Endothelial cell of umbilical vein (primary cell): ENCODE data around the gene SOAT1. TPM values are rescaled to one million over a fixed set of nuclear protein-coding genes. Genes with fewer than 3 reads are reported as not detected.

Experiments
- BruUV-seq: library from RNA; stranded (reverse); fragments of 400-500 nt; replicated peaks from 2 replicates; lab custom pipeline; 2021; lab: Mats Ljungman, UMichigan
- CTCF ChIA-PET: fragments of 300-600, 350-600 bp; sonication (Branson Sonifier 250); formaldehyde crosslinking; loops from one replicate; lab custom pipeline; 2021; ENCODE audit warnings: antibody characterized with exemption, inconsistent platforms; lab: Charles Lee
- POLR2A ChIA-PET: fragments of 300-600, 350-600 bp; sonication (Branson Sonifier 250); formaldehyde crosslinking; loops from one replicate; lab custom pipeline; 2021; ENCODE audit warnings: antibody characterized with exemption, inconsistent platforms; lab: Charles Lee
- DNase-seq: peaks from one replicate; pipeline ENCODE4 v3.0.0-alpha.2; 2011; ENCODE audit warnings: low read depth, low spot score
- FAIRE-seq: peaks from 2 replicates; lab custom pipeline; 2011; peaks lifted over from hg19 to GRCh38; lab: Jason Lieb, UNC
- H2AFZ ChIP-seq: 2 replicates; pipeline ENCODE4 v1.6.0; 2012; ENCODE audit warnings: low read depth, low read length, control low read depth, inconsistent platforms
- H3K27ac ChIP-seq: 2 replicates; pipeline ENCODE4 v1.5.1; 2011; ENCODE audit warnings: low read depth, mild to moderate bottlenecking, control low read depth, low read length, moderate library complexity; ENCODE audit not compliant: insufficient read depth
- H3K27me3 ChIP-seq, 2 experiments: 2 replicates each; pipeline versions ENCODE4 v1.6.0 to v1.6.1; 2011; ENCODE audit warnings: low read length in 2 of 2, mixed read lengths in 1 of 2; ENCODE audit not compliant: control insufficient read depth in 2 of 2, insufficient read depth in 2 of 2
- H3K36me3 ChIP-seq, 2 experiments: 2 replicates in 1 of 2; 3 replicates in 1 of 2; pipeline ENCODE4 v1.5.1; 2011; ENCODE audit warnings: low read length in 2 of 2, mild to moderate bottlenecking in 1 of 2, moderate library complexity in 1 of 2; ENCODE audit not compliant: control insufficient read depth in 2 of 2, insufficient read depth in 2 of 2; ENCODE audit errors: extremely low read depth in 1 of 2
- H3K4me1 ChIP-seq: 3 replicates; pipeline ENCODE4 v1.5.1; 2011; ENCODE audit warnings: mild to moderate bottlenecking, low read length; ENCODE audit not compliant: control insufficient read depth, insufficient read depth; ENCODE audit errors: extremely low read depth
- H3K4me2 ChIP-seq: 2 replicates; pipeline ENCODE4 v1.6.1; 2011; ENCODE audit warnings: low read length, control low read depth, mixed read lengths; ENCODE audit not compliant: insufficient read depth
- H3K4me3 ChIP-seq, 3 experiments: fragments of 200-600 bp in 1 of 3; sonication (generic), shearing (Covaris generic) in 1 of 3; replicated peaks in 1 of 3; 2 replicates each; pipeline ENCODE4 v1.5.1; 2011 to 2016; ENCODE audit warnings: control low read depth in 3 of 3, low read length in 3 of 3, mild to moderate bottlenecking in 2 of 3, inconsistent platforms in 1 of 3, low read depth in 1 of 3, moderate library complexity in 1 of 3; ENCODE audit not compliant: insufficient read depth in 1 of 3
- H3K79me2 ChIP-seq: 2 replicates; pipeline ENCODE4 v1.6.0; 2012; ENCODE audit warnings: low read length, inconsistent platforms; ENCODE audit not compliant: control insufficient read depth, insufficient read depth
- H3K9ac ChIP-seq: replicated peaks from 2 replicates; pipeline ENCODE3; 2011; ENCODE audit warnings: low read length, control low read depth; ENCODE audit not compliant: insufficient read depth; ENCODE audit errors: extremely low read depth
- H3K9me1 ChIP-seq: replicated peaks from 3 replicates; pipeline ENCODE4 v1.6.0; 2011; ENCODE audit warnings: mild to moderate bottlenecking, low read length; ENCODE audit not compliant: control insufficient read depth, insufficient read depth; ENCODE audit errors: extremely low read depth
- H3K9me3 ChIP-seq: replicated peaks from 2 replicates; pipeline ENCODE4 v1.5.1; 2012; ENCODE audit warnings: low read length, inconsistent platforms; ENCODE audit not compliant: control insufficient read depth, insufficient read depth
- H4K20me1 ChIP-seq: replicated peaks from 2 replicates; pipeline ENCODE3; 2011; ENCODE audit warnings: mild to moderate bottlenecking, low read length; ENCODE audit not compliant: control insufficient read depth, insufficient read depth; ENCODE audit errors: extremely low read depth
- CTCF ChIP-seq, 2 donors: IDR thresholded peaks; 1 replicate in 1 of 2; 2 replicates in 1 of 2; pipeline ENCODE4 v1.5.1; 2011; ENCODE audit warnings: low read length in 2 of 2, mild to moderate bottlenecking in 2 of 2, moderate library complexity in 2 of 2, control low read depth in 1 of 2, inconsistent platforms in 1 of 2, low read depth in 1 of 2; ENCODE audit not compliant: insufficient read depth in 1 of 2; ENCODE audit errors: extremely low read depth in 1 of 2
- EZH2 ChIP-seq: IDR thresholded peaks from 2 replicates; pipeline ENCODE4 v1.6.1; 2012; ENCODE audit warnings: borderline replicate concordance, low read depth, mild to moderate bottlenecking, moderate library complexity, low read length, inconsistent platforms; ENCODE audit not compliant: severe bottlenecking
- FOS ChIP-seq: IDR thresholded peaks from 2 replicates; pipeline ENCODE4 v1.6.1; 2011; ENCODE audit warnings: mild to moderate bottlenecking, low read length, moderate library complexity, borderline replicate concordance; ENCODE audit not compliant: insufficient read depth
- GATA2 ChIP-seq: IDR thresholded peaks from 2 replicates; pipeline ENCODE4 v1.7.0; 2011; ENCODE audit warnings: low read depth, mild to moderate bottlenecking, moderate library complexity, mixed read lengths, low read length; ENCODE audit not compliant: insufficient read length, insufficient read depth
- JUN ChIP-seq: IDR thresholded peaks from 2 replicates; pipeline ENCODE4 v1.6.1; 2011; ENCODE audit warnings: borderline replicate concordance, low read depth; ENCODE audit not compliant: insufficient read length, insufficient read depth
- MAX ChIP-seq: IDR thresholded peaks from 2 replicates; pipeline ENCODE4 v1.6.1; 2011; ENCODE audit not compliant: insufficient read depth, insufficient read length
- MYC ChIP-seq: IDR thresholded peaks from one replicate; pipeline ENCODE4 v1.6.1; 2011; ENCODE audit warnings: mild to moderate bottlenecking, low read depth, low read length
- POLR2A ChIP-seq: IDR thresholded peaks from 2 replicates; pipeline ENCODE4 v1.6.1; 2012; ENCODE audit warnings: low read depth, mild to moderate bottlenecking, control low read depth, low read length
- dilution Hi-C: fragments of 300-500 bp; cut with MboI; formaldehyde crosslinking; loops from one replicate; pipeline ENCODE4 v1.15.0; 2019; ENCODE audit warnings: low sequenced_read_pairs; ENCODE audit not compliant: extremely low pct_ligation_motif_present
- intact Hi-C: fragments of 100-400 bp; cut with micrococcal nuclease; formaldehyde crosslinking; loops from one replicate; pipeline ENCODE4 v1.10.0; 2022
- polyA plus RNA-seq, 4 experiments: library from polyadenylated mRNA; depleted of rRNA in 3 of 4; stranded (reverse) in 3 of 4; unstranded in 1 of 4; fragments of >200 nt; gene quantifications; 2 replicates each; pipeline versions ENCODE4 v1.2.1 to v1.2.3, GENCODE V29; 2011 to 2012; ENCODE audit warnings: missing spikeins in 1 of 4
- total RNA-seq: library from RNA; stranded (reverse); gene quantifications from 2 replicates; pipeline ENCODE4 v1.2.3, GENCODE V29; 2021

Gene SOAT1
- total and polyA plus RNA-seq, 2 donors (not counting 3 experiments of a cell fraction or from before 2014, with no cell fraction given), result 14.0 to 38.2 TPM

- Histone ChIP-seq H3K9ac (no peak overlapping the region), H3K4me3 (no peak overlapping the region), H3K9me1 (peaks cover 2% of the 10 kb centered on the region), H4K20me1 (no peaks in the 10 kb centered on the region), H3K4me2 (no peak overlapping the region), H3K4me1 (no peaks in the 10 kb centered on the region), H3K9me3 (no peaks in the 10 kb centered on the region), H3K36me3 (no peaks in the 10 kb centered on the region), H3K27ac (no peak overlapping the region), H3K27me3 (no peaks in the 10 kb centered on the region), H3K79me2 (peaks cover 25% of the 10 kb centered on the region), H2AFZ (no peak overlapping the region)
- DNase-seq (no peak), FAIRE-seq (no peak)
- dilution Hi-C loops (no loop called here), intact Hi-C loops (no loop called here)
- ChIA-PET CTCF (interaction anchor here (0.6 kb wide), 1 partner anchor 11 kb away, joined by 3 read pairs; no protein-coding TSS in a partner anchor), POLR2A (no interaction called here)
- BruUV-seq, result no TSS peak
- TF ChIP-seq POLR2A (no peak), JUN (no peak), MAX (no peak), MYC (no peak), GATA2 (no peak)
Measured at GRCh38 chr1:179311149-179311700, 17.6 kb downstream of the SOAT1 start.

- CTCF ChIA-PET, result no interaction called here
- dilution Hi-C loops, result no loop called here
Measured at GRCh38 chr1:179313004-179313403, 19.4 kb downstream of the SOAT1 start.

More at GRCh38 chr1:179313004-179313403, 19.4 kb downstream of the SOAT1 start:
- intact Hi-C loops, result no loop called here
- POLR2A ChIA-PET, result no interaction called here
- DNase-seq, result no peak
- BruUV-seq, result no TSS peak
- no peak overlapping the region for H3K4me2 ChIP-seq
- TF ChIP-seq FOS, result no peak
- no peak for TF ChIP-seq MAX
- no peak for TF ChIP-seq EZH2
- TF ChIP-seq GATA2, result no peak
- no peak for TF ChIP-seq CTCF (IDR thresholded peaks at IDR 0.05; ENCODE audit: extremely low read depth in 1 of 2, insufficient read depth in 1 of 2, low read depth in 1 of 2, low read length in 2 of 2)
- no peak for TF ChIP-seq POLR2A
- no peak for TF ChIP-seq MYC
- H3K36me3 ChIP-seq, result no peaks in the 10 kb centered on the region
- H3K27ac ChIP-seq, result no peak overlapping the region
- H3K27me3 ChIP-seq, result no peaks in the 10 kb centered on the region
- no peak overlapping the region for H2AFZ ChIP-seq
- FAIRE-seq, result no peak
- H3K79me2 ChIP-seq, result peaks cover 18% of the 10 kb centered on the region
- H3K4me1 ChIP-seq, result no peaks in the 10 kb centered on the region
- H4K20me1 ChIP-seq, result no peaks in the 10 kb centered on the region
- H3K9ac ChIP-seq, result no peak overlapping the region
- no peak overlapping the region for H3K4me3 ChIP-seq
- no peaks in the 10 kb centered on the region for H3K9me3 ChIP-seq
- peaks cover 2% of the 10 kb centered on the region for H3K9me1 ChIP-seq
